Transverse colon (tissue), 4 donors: ENCODE measurements around the gene ATP5F1D.

Source experiments
- EP300 ChIP-seq: sonication (generic); formaldehyde crosslinking; IDR thresholded peaks from one replicate; pipeline ENCODE4 v1.6.1; 2017; ENCODE audit warnings: antibody characterized with exemption, low read depth
- POLR2A ChIP-seq: fragments of 450-650 bp; IDR thresholded peaks from one replicate; pipeline ENCODE4 v1.6.1; 2016; ENCODE audit warnings: antibody characterized with exemption, mild to moderate bottlenecking, moderate library complexity
- POLR2AphosphoS5 ChIP-seq, 3 donors: sonication (generic); formaldehyde crosslinking; IDR thresholded peaks; one replicate each; pipeline ENCODE4 v1.6.1; 2016; ENCODE audit warnings: antibody characterized with exemption in 3 of 3
- TF ChIP-seq, protein P1 (sequence below), 5 experiments: fragments of 200-600 bp in 3 of 5; fragments of 450-650 bp in 2 of 5; sonication (generic) in 3 of 5; IDR thresholded peaks; 1 replicate in 2 of 5; 2 replicates in 3 of 5; pipeline ENCODE4 v1.5.1; 2016 to 2017; ENCODE audit warnings: antibody characterized with exemption in 5 of 5, inconsistent platforms in 3 of 5, mild to moderate bottlenecking in 2 of 5, moderate library complexity in 1 of 5

DNA sequence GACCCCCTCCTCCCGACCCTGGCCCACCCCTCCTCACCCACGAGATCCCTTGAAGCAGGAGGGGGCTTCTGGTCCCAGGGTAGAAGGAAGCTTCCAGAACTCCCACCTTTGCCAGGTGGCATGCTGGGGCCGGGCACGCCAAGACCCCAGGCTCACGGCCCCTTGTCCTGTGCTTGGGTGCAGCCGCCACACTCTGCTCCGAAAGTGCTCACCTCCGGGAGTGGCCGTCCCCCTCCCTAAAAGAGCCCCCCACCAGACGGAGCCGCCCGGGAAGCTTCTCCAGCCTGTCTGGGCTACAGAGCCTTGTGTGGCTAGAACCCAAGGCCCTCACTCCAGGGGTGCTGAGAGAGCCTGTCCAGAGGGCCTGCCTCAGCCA is 42.4 kb downstream of the ATP5F1D start:
- no peak for TF ChIP-seq POLR2A
- TF ChIP-seq, protein P1, sequence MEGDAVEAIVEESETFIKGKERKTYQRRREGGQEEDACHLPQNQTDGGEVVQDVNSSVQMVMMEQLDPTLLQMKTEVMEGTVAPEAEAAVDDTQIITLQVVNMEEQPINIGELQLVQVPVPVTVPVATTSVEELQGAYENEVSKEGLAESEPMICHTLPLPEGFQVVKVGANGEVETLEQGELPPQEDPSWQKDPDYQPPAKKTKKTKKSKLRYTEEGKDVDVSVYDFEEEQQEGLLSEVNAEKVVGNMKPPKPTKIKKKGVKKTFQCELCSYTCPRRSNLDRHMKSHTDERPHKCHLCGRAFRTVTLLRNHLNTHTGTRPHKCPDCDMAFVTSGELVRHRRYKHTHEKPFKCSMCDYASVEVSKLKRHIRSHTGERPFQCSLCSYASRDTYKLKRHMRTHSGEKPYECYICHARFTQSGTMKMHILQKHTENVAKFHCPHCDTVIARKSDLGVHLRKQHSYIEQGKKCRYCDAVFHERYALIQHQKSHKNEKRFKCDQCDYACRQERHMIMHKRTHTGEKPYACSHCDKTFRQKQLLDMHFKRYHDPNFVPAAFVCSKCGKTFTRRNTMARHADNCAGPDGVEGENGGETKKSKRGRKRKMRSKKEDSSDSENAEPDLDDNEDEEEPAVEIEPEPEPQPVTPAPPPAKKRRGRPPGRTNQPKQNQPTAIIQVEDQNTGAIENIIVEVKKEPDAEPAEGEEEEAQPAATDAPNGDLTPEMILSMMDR (IDR thresholded peaks at IDR 0.05): no peak
- TF ChIP-seq POLR2AphosphoS5 (IDR thresholded peaks at IDR 0.05): no peak
- no peak for TF ChIP-seq EP300
